Panc1 (cell line): ENCODE data around the gene CCDC172. TPM values are rescaled to one million over a fixed set of nuclear protein-coding genes. Genes with fewer than 3 reads are reported as not detected.

ENCODE experiments used
- ATAC-seq: fragments of 200-7000 bp; cut with Tn5 transposase; 2 replicates; pipeline ENCODE4 v1.9.1; 2020; ENCODE audit warnings: mild to moderate bottlenecking, moderate library complexity
- BruUV-seq: library from RNA; stranded (reverse); fragments of 400-500 nt; replicated peaks from 2 replicates; lab custom pipeline; 2021; lab: Mats Ljungman, UMichigan
- CTCF ChIA-PET: fragments of 300-600 bp; sonication (Branson Sonifier 250); formaldehyde crosslinking; loops from one replicate; lab custom pipeline; 2022; ENCODE audit warnings: antibody characterized with exemption; lab: Charles Lee
- POLR2A ChIA-PET: fragments of 300-600 bp; sonication (Branson Sonifier 250); formaldehyde crosslinking; loops from one replicate; lab custom pipeline; 2022; ENCODE audit warnings: antibody characterized with exemption; lab: Charles Lee
- DNase-seq: peaks from one replicate; pipeline ENCODE4 v3.0.0-alpha.2; 2010; ENCODE audit warnings: low read depth, low spot score
- H3K27ac ChIP-seq: 2 replicates; pipeline ENCODE4 v1.5.1; 2011; ENCODE audit warnings: mild to moderate bottlenecking, low read length, inconsistent platforms
- H3K27me3 ChIP-seq: fragments of 200-500 bp; sonication (Bioruptor generic); 2 replicates; pipeline ENCODE4 v1.6.0; 2014; ENCODE audit warnings: low read length, inconsistent platforms; ENCODE audit not compliant: control insufficient read depth, insufficient read depth
- H3K36me3 ChIP-seq: fragments of 200-500 bp; sonication (Bioruptor generic); 2 replicates; pipeline ENCODE4 v1.5.1; 2014; ENCODE audit warnings: inconsistent platforms, mild to moderate bottlenecking, low read length, moderate library complexity; ENCODE audit not compliant: control insufficient read depth, insufficient read depth
- H3K4me1 ChIP-seq: 2 replicates; pipeline ENCODE4 v1.5.1; 2011; ENCODE audit warnings: inconsistent platforms, mild to moderate bottlenecking, low read length, moderate library complexity; ENCODE audit not compliant: control insufficient read depth, insufficient read depth
- H3K4me3 ChIP-seq, 2 experiments: 2 replicates each; pipeline ENCODE4 v1.5.1; 2011 to 2012; ENCODE audit warnings: low read depth in 2 of 2, low read length in 2 of 2, mild to moderate bottlenecking in 2 of 2, inconsistent platforms in 1 of 2, moderate library complexity in 1 of 2
- H3K9me3 ChIP-seq: fragments of 200-500 bp; sonication (Bioruptor generic); 2 replicates; pipeline ENCODE4 v1.5.1; 2014; ENCODE audit warnings: low read depth, mild to moderate bottlenecking, inconsistent platforms, low read length, moderate library complexity; ENCODE audit not compliant: control insufficient read depth, insufficient read depth
- POLR2AphosphoS5 ChIP-seq: IDR thresholded peaks from 2 replicates; pipeline ENCODE4 v1.6.1; 2012; ENCODE audit warnings: mild to moderate bottlenecking, low read depth, low read length, moderate library complexity
- SIN3A ChIP-seq: IDR thresholded peaks from 2 replicates; pipeline ENCODE4 v1.6.1; 2012; ENCODE audit warnings: low read depth, mild to moderate bottlenecking, low read length, moderate library complexity, borderline replicate concordance; ENCODE audit not compliant: insufficient read depth
- TCF7L2 ChIP-seq: IDR thresholded peaks from 2 replicates; pipeline ENCODE4 v1.6.1; 2011; ENCODE audit warnings: mild to moderate bottlenecking, low read depth, low read length, inconsistent platforms
- in situ Hi-C: cut with HindIII; loops from 2 replicates; pipeline ENCODE4 v1.10.0; 2016; ENCODE audit warnings: low sequenced_read_pairs, low pct_unique_long_range_greater_than_20kb
- intact Hi-C: fragments of 100-400 bp; cut with micrococcal nuclease; formaldehyde crosslinking; loops from one replicate; pipeline ENCODE4 v1.10.0; 2022; ENCODE audit not compliant: unreplicated experiment
- total RNA-seq: library from RNA; stranded (reverse); gene quantifications from one replicate; pipeline ENCODE4 v1.2.1, GENCODE V29; 2021; ENCODE audit not compliant: unreplicated experiment
- TF ChIP-seq, protein P1 (sequence below): fragments of 450-650 bp; IDR thresholded peaks from 2 replicates; pipeline ENCODE4 v1.5.1; 2017; ENCODE audit warnings: mild to moderate bottlenecking
- TF ChIP-seq, protein P2 (sequence below), 2 experiments: IDR thresholded peaks; 2 replicates each; pipeline ENCODE4 v1.6.1; 2011 to 2012; ENCODE audit warnings: low read depth in 2 of 2, control low read depth in 1 of 2, low read length in 1 of 2, mild to moderate bottlenecking in 1 of 2, moderate library complexity in 1 of 2; ENCODE audit not compliant: insufficient read depth in 1 of 2

Gene CCDC172
- total RNA-seq, 1 experiment from 2014 or later: not detected

- no peak overlapping the region for H3K4me3 ChIP-seq
- in situ Hi-C loops: no loop called here
- ATAC-seq: no peak
- H3K9me3 ChIP-seq: no peaks in the 10 kb centered on the region
- no peak for DNase-seq
- POLR2A ChIA-PET: no interaction called here
- intact Hi-C loops: no loop called here
- H3K27ac ChIP-seq: no peak overlapping the region
- BruUV-seq: no TSS peak
- H3K27me3 ChIP-seq: no peaks in the 10 kb centered on the region
- CTCF ChIA-PET: no interaction called here
- H3K4me1 ChIP-seq: no peaks in the 10 kb centered on the region
- no peaks in the 10 kb centered on the region for H3K36me3 ChIP-seq
- TF ChIP-seq, protein P1, sequence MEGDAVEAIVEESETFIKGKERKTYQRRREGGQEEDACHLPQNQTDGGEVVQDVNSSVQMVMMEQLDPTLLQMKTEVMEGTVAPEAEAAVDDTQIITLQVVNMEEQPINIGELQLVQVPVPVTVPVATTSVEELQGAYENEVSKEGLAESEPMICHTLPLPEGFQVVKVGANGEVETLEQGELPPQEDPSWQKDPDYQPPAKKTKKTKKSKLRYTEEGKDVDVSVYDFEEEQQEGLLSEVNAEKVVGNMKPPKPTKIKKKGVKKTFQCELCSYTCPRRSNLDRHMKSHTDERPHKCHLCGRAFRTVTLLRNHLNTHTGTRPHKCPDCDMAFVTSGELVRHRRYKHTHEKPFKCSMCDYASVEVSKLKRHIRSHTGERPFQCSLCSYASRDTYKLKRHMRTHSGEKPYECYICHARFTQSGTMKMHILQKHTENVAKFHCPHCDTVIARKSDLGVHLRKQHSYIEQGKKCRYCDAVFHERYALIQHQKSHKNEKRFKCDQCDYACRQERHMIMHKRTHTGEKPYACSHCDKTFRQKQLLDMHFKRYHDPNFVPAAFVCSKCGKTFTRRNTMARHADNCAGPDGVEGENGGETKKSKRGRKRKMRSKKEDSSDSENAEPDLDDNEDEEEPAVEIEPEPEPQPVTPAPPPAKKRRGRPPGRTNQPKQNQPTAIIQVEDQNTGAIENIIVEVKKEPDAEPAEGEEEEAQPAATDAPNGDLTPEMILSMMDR: no peak
- TF ChIP-seq SIN3A (no peak), POLR2AphosphoS5 (no peak), TCF7L2 (no peak)
- TF ChIP-seq, protein P2, sequence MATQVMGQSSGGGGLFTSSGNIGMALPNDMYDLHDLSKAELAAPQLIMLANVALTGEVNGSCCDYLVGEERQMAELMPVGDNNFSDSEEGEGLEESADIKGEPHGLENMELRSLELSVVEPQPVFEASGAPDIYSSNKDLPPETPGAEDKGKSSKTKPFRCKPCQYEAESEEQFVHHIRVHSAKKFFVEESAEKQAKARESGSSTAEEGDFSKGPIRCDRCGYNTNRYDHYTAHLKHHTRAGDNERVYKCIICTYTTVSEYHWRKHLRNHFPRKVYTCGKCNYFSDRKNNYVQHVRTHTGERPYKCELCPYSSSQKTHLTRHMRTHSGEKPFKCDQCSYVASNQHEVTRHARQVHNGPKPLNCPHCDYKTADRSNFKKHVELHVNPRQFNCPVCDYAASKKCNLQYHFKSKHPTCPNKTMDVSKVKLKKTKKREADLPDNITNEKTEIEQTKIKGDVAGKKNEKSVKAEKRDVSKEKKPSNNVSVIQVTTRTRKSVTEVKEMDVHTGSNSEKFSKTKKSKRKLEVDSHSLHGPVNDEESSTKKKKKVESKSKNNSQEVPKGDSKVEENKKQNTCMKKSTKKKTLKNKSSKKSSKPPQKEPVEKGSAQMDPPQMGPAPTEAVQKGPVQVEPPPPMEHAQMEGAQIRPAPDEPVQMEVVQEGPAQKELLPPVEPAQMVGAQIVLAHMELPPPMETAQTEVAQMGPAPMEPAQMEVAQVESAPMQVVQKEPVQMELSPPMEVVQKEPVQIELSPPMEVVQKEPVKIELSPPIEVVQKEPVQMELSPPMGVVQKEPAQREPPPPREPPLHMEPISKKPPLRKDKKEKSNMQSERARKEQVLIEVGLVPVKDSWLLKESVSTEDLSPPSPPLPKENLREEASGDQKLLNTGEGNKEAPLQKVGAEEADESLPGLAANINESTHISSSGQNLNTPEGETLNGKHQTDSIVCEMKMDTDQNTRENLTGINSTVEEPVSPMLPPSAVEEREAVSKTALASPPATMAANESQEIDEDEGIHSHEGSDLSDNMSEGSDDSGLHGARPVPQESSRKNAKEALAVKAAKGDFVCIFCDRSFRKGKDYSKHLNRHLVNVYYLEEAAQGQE (IDR thresholded peaks at IDR 0.05; ENCODE audit: insufficient read depth in 1 of 2, low read depth in 2 of 2, low read length in 1 of 2): no peak
Observed at GRCh38 chr10:116306847-116307246, 17.4 kb upstream of the CCDC172 start.

- CTCF ChIA-PET: no interaction called here
- BruUV-seq: no TSS peak
- Histone ChIP-seq H3K9me3 (no peaks in the 10 kb centered on the region), H3K4me1 (no peaks in the 10 kb centered on the region), H3K27me3 (no peaks in the 10 kb centered on the region), H3K36me3 (no peaks in the 10 kb centered on the region), H3K27ac (no peak overlapping the region), H3K4me3 (no peak overlapping the region)
- DNase-seq (no peak), ATAC-seq (no peak)
- no peak for TF ChIP-seq POLR2AphosphoS5
- TF ChIP-seq TCF7L2: no peak
- TF ChIP-seq, protein P1: no peak
- POLR2A ChIA-PET: no interaction called here
- in situ Hi-C loops: no loop called here
- intact Hi-C loops: no loop called here
Observed at GRCh38 chr10:116307455-116307854, 16.8 kb upstream of the CCDC172 start.
